H9 (cell line): Measurements from ENCODE around the gene KIF6. TPM values are rescaled to one million over a fixed set of nuclear protein-coding genes. Genes with fewer than 3 reads are reported as not detected.

Source experiments
- DNase-seq: peaks from one replicate; pipeline ENCODE4 v3.0.0-alpha.2; 2017
- H2AFZ ChIP-seq: one replicate; pipeline ENCODE4 v1.6.1; 2013; ENCODE audit warnings: mild to moderate bottlenecking, low read length, control low read depth, moderate library complexity
- H2AK5ac ChIP-seq: 2 replicates; pipeline ENCODE4 v1.6.1; 2013; ENCODE audit warnings: low read length, control low read depth, mixed read lengths; ENCODE audit not compliant: insufficient read length
- H2BK120ac ChIP-seq: one replicate; pipeline ENCODE4 v1.6.1; 2013; ENCODE audit warnings: low read depth, mild to moderate bottlenecking, low read length, control low read depth, inconsistent platforms; ENCODE audit not compliant: poor library complexity, severe bottlenecking
- H2BK12ac ChIP-seq: 2 replicates; pipeline ENCODE4 v1.6.1; 2013; ENCODE audit warnings: low read length, control low read depth, mixed read lengths, low read depth; ENCODE audit not compliant: insufficient read length
- H2BK15ac ChIP-seq: 2 replicates; pipeline ENCODE4 v1.6.1; 2013; ENCODE audit warnings: low read depth, low read length, control low read depth
- H2BK20ac ChIP-seq: one replicate; pipeline ENCODE4 v1.6.1; 2013; ENCODE audit warnings: low read depth, mild to moderate bottlenecking, low read length, control low read depth, inconsistent platforms; ENCODE audit not compliant: poor library complexity, severe bottlenecking
- H2BK5ac ChIP-seq: 2 replicates; pipeline ENCODE4 v1.6.1; 2013; ENCODE audit warnings: low read length, control low read depth, mixed read lengths; ENCODE audit not compliant: insufficient read length
- H3K14ac ChIP-seq: 2 replicates; pipeline ENCODE4 v1.6.1; 2013; ENCODE audit warnings: low read length, control low read depth; ENCODE audit not compliant: insufficient read depth
- H3K18ac ChIP-seq: 2 replicates; pipeline ENCODE4 v1.6.1; 2013; ENCODE audit warnings: low read depth, mild to moderate bottlenecking, mixed read lengths, low read length, control low read depth; ENCODE audit not compliant: insufficient read length
- H3K23ac ChIP-seq: 2 replicates; pipeline ENCODE4 v1.6.1; 2013; ENCODE audit warnings: low read length, control low read depth, mixed read lengths, low read depth; ENCODE audit not compliant: insufficient read length
- H3K23me2 ChIP-seq: 2 replicates; pipeline ENCODE4 v1.6.1; 2013; ENCODE audit warnings: low read depth, mild to moderate bottlenecking, mixed read lengths, low read length, control low read depth; ENCODE audit not compliant: insufficient read length, poor library complexity, severe bottlenecking
- H3K27ac ChIP-seq: 2 replicates; pipeline ENCODE4 v1.5.1; 2013; ENCODE audit warnings: low read length, control low read depth, mixed read lengths, low read depth; ENCODE audit not compliant: insufficient read length
- H3K27me3 ChIP-seq: 2 replicates; pipeline ENCODE4 v1.6.1; 2013; ENCODE audit warnings: low read length, control low read depth, inconsistent platforms; ENCODE audit not compliant: insufficient read depth
- H3K4ac ChIP-seq: 2 replicates; pipeline ENCODE4 v1.6.1; 2013; ENCODE audit warnings: low read depth, mild to moderate bottlenecking, control low read depth, inconsistent platforms, low read length, moderate library complexity
- H3K4me1 ChIP-seq: 2 replicates; pipeline ENCODE4 v1.6.1; 2013; ENCODE audit warnings: low read length, control low read depth, inconsistent platforms; ENCODE audit not compliant: insufficient read depth
- H3K4me2 ChIP-seq: 2 replicates; pipeline ENCODE4 v1.6.1; 2013; ENCODE audit warnings: low read length, control low read depth, mixed read lengths; ENCODE audit not compliant: insufficient read length, insufficient read depth
- H3K56ac ChIP-seq: 2 replicates; pipeline ENCODE4 v1.6.1; 2013; ENCODE audit warnings: low read depth, mild to moderate bottlenecking, mixed read lengths, low read length, control low read depth; ENCODE audit not compliant: insufficient read length
- H3K79me1 ChIP-seq: 2 replicates; pipeline ENCODE4 v1.6.1; 2013; ENCODE audit warnings: low read depth, mild to moderate bottlenecking, moderate library complexity, low read length, control low read depth, inconsistent platforms; ENCODE audit not compliant: insufficient read depth, poor library complexity, severe bottlenecking
- H3K79me2 ChIP-seq: 2 replicates; pipeline ENCODE4 v1.6.1; 2013; ENCODE audit warnings: low read length, control low read depth, inconsistent platforms; ENCODE audit not compliant: insufficient read depth
- H3K9ac ChIP-seq: 2 replicates; pipeline ENCODE4 v1.6.1; 2013; ENCODE audit warnings: low read length, control low read depth, mixed read lengths; ENCODE audit not compliant: insufficient read length; ENCODE audit errors: extremely low read depth
- H3K9me3 ChIP-seq: one replicate; pipeline ENCODE4 v1.6.1; 2013; ENCODE audit warnings: low read depth, low read length, inconsistent platforms; ENCODE audit not compliant: control insufficient read depth
- H3T11ph ChIP-seq: one replicate; pipeline ENCODE4 v1.6.1; 2013; ENCODE audit warnings: mild to moderate bottlenecking, low read length, control low read depth, inconsistent platforms
- H4K20me1 ChIP-seq: one replicate; pipeline ENCODE4 v1.6.1; 2013; ENCODE audit not compliant: control insufficient read depth, insufficient read length, insufficient read depth
- H4K5ac ChIP-seq: 2 replicates; pipeline ENCODE4 v1.6.1; 2013; ENCODE audit warnings: low read depth, mild to moderate bottlenecking, mixed read lengths, low read length, control low read depth; ENCODE audit not compliant: insufficient read length
- H4K8ac ChIP-seq: replicated peaks from 2 replicates; pipeline ENCODE4 v1.6.1; 2013; ENCODE audit warnings: low read length, control low read depth, mixed read lengths, low read depth; ENCODE audit not compliant: insufficient read length
- H4K91ac ChIP-seq: 2 replicates; pipeline ENCODE4 v1.6.1; 2013; ENCODE audit warnings: low read depth, mild to moderate bottlenecking, moderate library complexity, mixed read lengths, low read length, control low read depth; ENCODE audit not compliant: insufficient read length
- H3K27ac Mint-ChIP-seq, 3 experiments: 2 replicates in 2 of 3; 3 replicates in 1 of 3; pipeline ENCODE4 v1.8.0; 2020 to 2021; ENCODE audit warnings: mixed read lengths in 3 of 3, mild to moderate bottlenecking in 1 of 3, moderate library complexity in 1 of 3
- H3K27me3 Mint-ChIP-seq: 2 replicates; pipeline ENCODE4 v1.8.0; 2021; ENCODE audit warnings: low read depth, mild to moderate bottlenecking, moderate library complexity, mixed read lengths
- H3K36me3 Mint-ChIP-seq, 3 experiments: 2 replicates in 2 of 3; 3 replicates in 1 of 3; pipeline ENCODE4 v1.8.0; 2020 to 2021; ENCODE audit warnings: low read depth in 3 of 3, mixed read lengths in 3 of 3; ENCODE audit not compliant: insufficient read depth in 1 of 3
- H3K4me1 Mint-ChIP-seq, 2 experiments: 2 replicates each; pipeline ENCODE4 v1.8.0; 2020; ENCODE audit warnings: mixed read lengths in 2 of 2
- H3K4me3 Mint-ChIP-seq, 2 experiments: 2 replicates in 1 of 2; 3 replicates in 1 of 2; pipeline ENCODE4 v1.8.0; 2020 to 2021; ENCODE audit warnings: mild to moderate bottlenecking in 2 of 2, mixed read lengths in 2 of 2, moderate library complexity in 1 of 2
- H3K9me3 Mint-ChIP-seq, 2 experiments: 2 replicates in 1 of 2; 3 replicates in 1 of 2; pipeline ENCODE4 v1.8.0; 2020; ENCODE audit warnings: mild to moderate bottlenecking in 2 of 2, mixed read lengths in 2 of 2, moderate library complexity in 1 of 2
- CTCF ChIP-seq: fragments of 200-600 bp; sonication (generic); conservative IDR thresholded peaks from 3 replicates; pipeline ENCODE4 v1.8.0; 2021; ENCODE audit warnings: antibody characterized with exemption, mild to moderate bottlenecking
- WGBS: extraction: QIAGEN DNeasy Blood & Tissue Kit; methylation state at CpG from one replicate; pipeline ENCODE4 v1.1.7; 2013; ENCODE audit warnings: missing lambda C conversion rate, low lambda C conversion rate, mixed read lengths; ENCODE audit not compliant: insufficient read length; ENCODE audit errors: extremely low coverage; 5-methylcytosine and 5-hydroxymethylcytosine counted together
- total RNA-seq: library from RNA; stranded (reverse); gene quantifications from 2 replicates; pipeline ENCODE4 v1.2.1, GENCODE V29; 2021

Gene KIF6
- total RNA-seq, 1 experiment from 2014 or later: 0.63 TPM

GRCh38 chr6:39754514-39755115 lies 29.4 kb upstream of the KIF6 start:
- H3K18ac ChIP-seq: no peak overlapping the region
- H4K91ac ChIP-seq: no peak overlapping the region
- no peak for DNase-seq
- no peaks in the 10 kb centered on the region for H3K4me1 ChIP-seq
- H3K9me3 ChIP-seq: no peaks in the 10 kb centered on the region
- H3T11ph ChIP-seq: no peak overlapping the region
- H2BK15ac ChIP-seq: no peak overlapping the region
- H3K79me2 ChIP-seq: peaks cover 3% of the 10 kb centered on the region; the same call in 1 of the 2 replicates
- H2BK5ac ChIP-seq: no peak overlapping the region
- H3K4ac ChIP-seq: no peak overlapping the region
- Mint-ChIP-seq H3K9me3 (no peaks in the 10 kb centered on the region), H3K27me3 (no peaks in the 10 kb centered on the region; the same call in 1 of the 2 replicates), H3K4me3 (no peak overlapping the region), H3K27ac (no peak overlapping the region), H3K4me1 (peaks cover 0 to 3% of the 10 kb centered on the region in 2 experiments; a peak in 1 of 4 replicates), H3K36me3 (no peaks in the 10 kb centered on the region)
- no peak for TF ChIP-seq CTCF
- no peak overlapping the region for H2BK120ac ChIP-seq
- no peak overlapping the region for H3K4me2 ChIP-seq
- H2BK12ac ChIP-seq: no peak overlapping the region
- no peak overlapping the region for H3K56ac ChIP-seq
- no peak overlapping the region for H3K14ac ChIP-seq
- H4K5ac ChIP-seq: no peak overlapping the region
- H2BK20ac ChIP-seq: no peak overlapping the region
- no peak overlapping the region for H3K27ac ChIP-seq
- H3K23ac ChIP-seq: no peak overlapping the region
- H4K20me1 ChIP-seq: no peaks in the 10 kb centered on the region
- H4K8ac ChIP-seq: no peak overlapping the region
- no CpG with 5 or more reads among the region's 5 CpGs for WGBS
- no peaks in the 10 kb centered on the region for H3K23me2 ChIP-seq
- no peak overlapping the region for H2AK5ac ChIP-seq
- H3K79me1 ChIP-seq: no peaks in the 10 kb centered on the region
- no peak overlapping the region for H2AFZ ChIP-seq
- no peaks in the 10 kb centered on the region for H3K27me3 ChIP-seq
- no peak overlapping the region for H3K9ac ChIP-seq
